ENCODE measurements around the gene RPL28.

- TF ChIP-seq GATA2 (IDR thresholded peaks at IDR 0.05; ENCODE audit: low read depth, low read length) (peak; percentile 76), GATA3 (IDR thresholded peaks at IDR 0.05; ENCODE audit: low read depth, low read length) (no peak)
These were observed 46.4 kb upstream of the RPL28 start, which contains the start of gene KMT5C for GRCh38 chr19:55339105-55339888.
